GM23338 (cell line): ENCODE data around the gene ANKMY2. TPM values are rescaled to one million over a fixed set of nuclear protein-coding genes. Genes with fewer than 3 reads are reported as not detected.

Experiments
- ATAC-seq: fragments of 200-7000 bp; cut with Tn5 transposase; 3 replicates; pipeline ENCODE4 v1.9.1; 2020
- DNase-seq: peaks from one replicate; pipeline ENCODE4 v3.0.0-alpha.2; 2015; ENCODE audit warnings: low spot score
- H2AFZ ChIP-seq: fragments of 200-600 bp; sonication (generic); 2 replicates; pipeline ENCODE4 v1.8.0; 2016; ENCODE audit warnings: antibody characterized with exemption, mild to moderate bottlenecking, moderate library complexity
- H3F3A ChIP-seq: fragments of 200-600 bp; sonication (generic); replicated peaks from 2 replicates; pipeline ENCODE4 v1.8.0; 2017; ENCODE audit warnings: antibody characterized with exemption, mixed run types, low read depth
- H3K27ac ChIP-seq: fragments of 200-600 bp; sonication (generic); 2 replicates; pipeline ENCODE4 v1.6.1; 2016; ENCODE audit warnings: low read depth
- H3K27me3 ChIP-seq: fragments of 200-600 bp; sonication (generic); 2 replicates; pipeline ENCODE4 v1.8.0; 2016; ENCODE audit warnings: mild to moderate bottlenecking, mixed run types, moderate library complexity; ENCODE audit not compliant: insufficient read depth
- H3K36me3 ChIP-seq: fragments of 200-600 bp; sonication (generic); 2 replicates; pipeline ENCODE4 v1.8.0; 2016; ENCODE audit warnings: mild to moderate bottlenecking; ENCODE audit not compliant: insufficient read depth
- H3K4me1 ChIP-seq: fragments of 200-600 bp; sonication (generic); 2 replicates; pipeline ENCODE4 v1.8.0; 2016; ENCODE audit warnings: mild to moderate bottlenecking, moderate library complexity; ENCODE audit not compliant: insufficient read depth
- H3K4me2 ChIP-seq: fragments of 200-600 bp; sonication (generic); 2 replicates; pipeline ENCODE4 v1.7.1; 2017; ENCODE audit warnings: mixed run types
- H3K4me3 ChIP-seq: fragments of 200-600 bp; sonication (generic); 2 replicates; pipeline ENCODE4 v1.6.1; 2016; ENCODE audit warnings: mixed run types
- H3K79me2 ChIP-seq: fragments of 200-600 bp; sonication (generic); replicated peaks from 2 replicates; pipeline ENCODE4 v1.8.0; 2017; ENCODE audit warnings: mild to moderate bottlenecking; ENCODE audit not compliant: insufficient read depth
- H3K9me2 ChIP-seq: fragments of 200-600 bp; sonication (generic); 2 replicates; pipeline ENCODE4 v1.8.0; 2017; ENCODE audit not compliant: insufficient read depth
- H4K20me1 ChIP-seq: fragments of 200-600 bp; sonication (generic); replicated peaks from 2 replicates; pipeline ENCODE4 v1.8.0; 2017; ENCODE audit warnings: mild to moderate bottlenecking; ENCODE audit not compliant: insufficient read depth
- H3K27ac Mint-ChIP-seq: 2 replicates; pipeline ENCODE4 v1.8.0; 2020; ENCODE audit warnings: inconsistent platforms, mild to moderate bottlenecking, moderate library complexity, mixed read lengths
- H3K27me3 Mint-ChIP-seq: 3 replicates; pipeline ENCODE4 v1.8.0; 2022; ENCODE audit warnings: low read depth, mild to moderate bottlenecking, moderate library complexity, mixed read lengths, inconsistent platforms; ENCODE audit not compliant: insufficient read depth, poor library complexity
- H3K36me3 Mint-ChIP-seq: 3 replicates; pipeline ENCODE4 v1.8.0; 2021; ENCODE audit warnings: low read depth, mild to moderate bottlenecking, inconsistent platforms, moderate library complexity, mixed read lengths
- H3K4me1 Mint-ChIP-seq: 3 replicates; pipeline ENCODE4 v1.8.0; 2020; ENCODE audit warnings: mild to moderate bottlenecking, inconsistent platforms, mixed read lengths
- H3K4me3 Mint-ChIP-seq: 3 replicates; pipeline ENCODE4 v1.8.0; 2021; ENCODE audit warnings: moderate library complexity, mild to moderate bottlenecking, inconsistent platforms, mixed read lengths
- H3K9me3 Mint-ChIP-seq: 3 replicates; pipeline ENCODE4 v1.8.0; 2020; ENCODE audit warnings: moderate library complexity, mild to moderate bottlenecking, inconsistent platforms, mixed read lengths
- CREB1 ChIP-seq: fragments of 250-450 bp; sonication (Bioruptor Pico); IDR thresholded peaks from 2 replicates; pipeline ENCODE4 v1.5.0; 2020; ENCODE audit warnings: low read depth, mild to moderate bottlenecking, moderate library complexity
- CTCF ChIP-seq, 2 experiments: fragments of 200-600 bp in 1 of 2; sonication (generic) in 1 of 2; conservative IDR thresholded peaks; 2 replicates each; pipeline versions ENCODE4 v1.5.1 to v1.6.1; 2016 to 2017; ENCODE audit warnings: antibody characterized with exemption in 2 of 2, low read depth in 2 of 2, mild to moderate bottlenecking in 2 of 2, moderate library complexity in 1 of 2
- ETS1 ChIP-seq: IDR thresholded peaks from 2 replicates; pipeline ENCODE4 v1.6.1; 2016; ENCODE audit warnings: antibody characterized with exemption
- EZH2 ChIP-seq: fragments of 200-600 bp; sonication (generic); IDR thresholded peaks from one replicate; pipeline ENCODE4 v1.8.0; 2017; ENCODE audit warnings: antibody characterized with exemption, mild to moderate bottlenecking, low read depth; ENCODE audit not compliant: unreplicated experiment
- EZH2phosphoT487 ChIP-seq: fragments of 200-600 bp; sonication (generic); IDR thresholded peaks from one replicate; pipeline ENCODE4 v1.8.1; 2018; ENCODE audit warnings: antibody characterized with exemption; ENCODE audit not compliant: unreplicated experiment
- JUNB ChIP-seq: IDR thresholded peaks from one replicate; pipeline ENCODE4 v1.6.1; 2016; ENCODE audit warnings: antibody characterized with exemption; ENCODE audit not compliant: unreplicated experiment
- NANOG ChIP-seq: IDR thresholded peaks from 2 replicates; pipeline ENCODE4 v1.6.1; 2016; ENCODE audit warnings: antibody characterized with exemption, borderline replicate concordance
- POLR2AphosphoS5 ChIP-seq: IDR thresholded peaks from 2 replicates; pipeline ENCODE4 v1.6.1; 2016; ENCODE audit warnings: antibody characterized with exemption, low read depth
- REST ChIP-seq: IDR thresholded peaks from one replicate; pipeline ENCODE4 v1.6.1; 2018; ENCODE audit warnings: antibody characterized with exemption; ENCODE audit not compliant: unreplicated experiment
- STAT1 ChIP-seq: IDR thresholded peaks from one replicate; pipeline ENCODE4 v1.6.1; 2016; ENCODE audit warnings: antibody characterized with exemption; ENCODE audit not compliant: unreplicated experiment
- ZNF114 ChIP-seq: fragments of 250-450 bp; sonication (Bioruptor Pico); IDR thresholded peaks from 2 replicates; pipeline ENCODE4 v1.5.0; 2020; ENCODE audit warnings: mild to moderate bottlenecking, moderate library complexity
- ZNF331 ChIP-seq: fragments of 250-450 bp; sonication (Bioruptor Pico); IDR thresholded peaks from 2 replicates; pipeline ENCODE4 v1.5.0; 2020; ENCODE audit warnings: low read depth, mild to moderate bottlenecking, moderate library complexity
- ZNF462 ChIP-seq: fragments of 250-450 bp; sonication (Bioruptor Pico); IDR thresholded peaks from 2 replicates; pipeline ENCODE4 v1.5.0; 2020; ENCODE audit warnings: mild to moderate bottlenecking, moderate library complexity
- polyA plus RNA-seq: library from polyadenylated mRNA; unstranded; fragments of >200 nt; fragmentation: Nextera tagmentation; extraction: Ambion mirVana; gene quantifications from 2 replicates; pipeline ENCODE4 v1.2.1, GENCODE V29; 2016
- total RNA-seq: library from RNA; depleted of rRNA; stranded (reverse); fragments of >200 nt; shearing (Covaris generic); gene quantifications from 2 replicates; pipeline ENCODE4 v1.2.3, GENCODE V29; 2014

The ANKMY2 gene
- total and polyA plus RNA-seq, 2 experiments from 2014 or later: 4.4 to 9.5 TPM

GRCh38 chr7:16675277-16675676, 29.7 kb upstream of the ANKMY2 start:
- Mint-ChIP-seq H3K27me3 (peaks cover 12% of the 10 kb centered on the region), H3K9me3 (peaks cover 4% of the 10 kb centered on the region; the same call in 2 of the 3 replicates), H3K4me1 (peaks cover 22% of the 10 kb centered on the region), H3K36me3 (peaks cover 69% of the 10 kb centered on the region), H3K4me3 (no peak overlapping the region), H3K27ac (no peak overlapping the region)
- peaks cover 16% of the 10 kb centered on the region for H3K4me1 ChIP-seq
- no peaks in the 10 kb centered on the region for H3F3A ChIP-seq
- DNase-seq: peak; percentile 44
- ATAC-seq: no peak
- no peaks in the 10 kb centered on the region for H3K9me2 ChIP-seq
- no peak overlapping the region for H3K4me3 ChIP-seq
- no peaks in the 10 kb centered on the region for H4K20me1 ChIP-seq
- H3K27me3 ChIP-seq: no peaks in the 10 kb centered on the region
- no peak overlapping the region for H3K4me2 ChIP-seq
- H3K79me2 ChIP-seq: peaks cover 47% of the 10 kb centered on the region
- H3K36me3 ChIP-seq: peaks cover 18% of the 10 kb centered on the region; the same call in 1 of the 2 replicates
- no peak for TF ChIP-seq EZH2phosphoT487
- no peak for TF ChIP-seq ZNF114
- TF ChIP-seq POLR2AphosphoS5: no peak
- TF ChIP-seq EZH2: no peak
- no peak for TF ChIP-seq ETS1
- no peak for TF ChIP-seq CREB1 (CRISPR knock-in tag)
- no peak for TF ChIP-seq JUNB
- TF ChIP-seq ZNF331: no peak
- no peak for TF ChIP-seq CTCF (conservative IDR thresholded peaks at IDR 0.05; ENCODE audit: low read depth in 2 of 2)
- no peak for TF ChIP-seq NANOG
- TF ChIP-seq REST: no peak
- no peak for TF ChIP-seq ZNF462 (CRISPR knock-in tag)
- TF ChIP-seq STAT1: no peak
- no peak overlapping the region for H3K27ac ChIP-seq
- H2AFZ ChIP-seq: no peak overlapping the region
